Heart right ventricle (tissue), 16 donors: ENCODE results near the gene HCFC1. TPM values are rescaled to one million over a fixed set of nuclear protein-coding genes. Genes with fewer than 3 reads are reported as not detected.

Source experiments
- ATAC-seq, 8 donors: fragments of 200-7000 bp; cut with Tn5 transposase; one replicate each; pipeline ENCODE4 v1.9.1; 2020; ENCODE audit warnings: mild to moderate bottlenecking in 8 of 8, moderate library complexity in 8 of 8, moderate number of reproducible peaks in 1 of 8
- DNase-seq, 2 donors: peaks; one replicate each; pipeline ENCODE4 v3.0.0-alpha.2; 2020
- H3K27ac ChIP-seq, 10 donors: fragments of 200-600 bp; sonication (generic) in 2 of 10; one replicate each; pipeline versions ENCODE4 v1.5.0 to v1.8.0; 2020 to 2022; ENCODE audit warnings: mild to moderate bottlenecking in 3 of 10
- H3K27me3 ChIP-seq, 7 donors: fragments of 200-600 bp; one replicate each; pipeline ENCODE4 v1.8.0; 2021 to 2022; ENCODE audit warnings: mild to moderate bottlenecking in 2 of 7
- H3K36me3 ChIP-seq, 9 donors: fragments of 200-600 bp; sonication (generic) in 1 of 9; one replicate each; pipeline versions ENCODE4 v1.5.0 to v1.8.0; 2020 to 2022; ENCODE audit warnings: mild to moderate bottlenecking in 2 of 9
- H3K4me1 ChIP-seq, 9 donors: fragments of 200-600 bp; sonication (generic) in 1 of 9; one replicate each; pipeline versions ENCODE4 v1.5.0 to v1.8.0; 2020 to 2022; ENCODE audit warnings: mild to moderate bottlenecking in 4 of 9
- H3K4me3 ChIP-seq, 10 donors: fragments of 200-600 bp; sonication (generic) in 2 of 10; one replicate each; pipeline versions ENCODE4 v1.5.0 to v1.8.0; 2020 to 2022; ENCODE audit warnings: mild to moderate bottlenecking in 7 of 10, moderate library complexity in 2 of 10
- H3K9me3 ChIP-seq, 11 donors: fragments of 200-600 bp in 10 of 11; sonication (generic) in 2 of 11; one replicate each; pipeline versions ENCODE4 v1.5.0 to v1.8.0; 2013 to 2022; ENCODE audit warnings: mild to moderate bottlenecking in 2 of 11, control low read depth in 1 of 11, moderate library complexity in 1 of 11
- WGBS, 2 donors: extraction: QIAGEN DNeasy Blood & Tissue Kit; methylation state at CpG; one replicate each; pipeline ENCODE4 v1.1.7; 2013; ENCODE audit warnings: inconsistent platforms in 1 of 2; 5-methylcytosine and 5-hydroxymethylcytosine counted together
- intact Hi-C, 10 donors: fragments of 100-400 bp; cut with DNase I; formaldehyde crosslinking; loops; one replicate each; pipeline versions ENCODE4 v1.11.1 to v1.14.2; 2022
- polyA plus RNA-seq, 2 donors: library from polyadenylated mRNA; stranded (reverse); fragments of 200-250 nt; gene quantifications; one replicate each; pipeline ENCODE4 v1.2.3, GENCODE V29; 2013
- total RNA-seq, 10 donors: library from RNA; stranded (reverse); fragmentation: NEBNext Ultra II Directional in 3 of 10; extraction: Animal tissue kit (Norgen Biotek cat#: 25700) in 3 of 10; gene quantifications; one replicate each; pipeline versions ENCODE4 v1.2.1 to v1.2.4, GENCODE V29; 2021 to 2023
- TF ChIP-seq, protein P1 (sequence below), 9 donors: fragments of 200-600 bp; sonication (generic) in 2 of 9; IDR thresholded peaks; one replicate each; pipeline versions ENCODE4 v1.5.0 to v1.8.0; 2021 to 2022; ENCODE audit warnings: antibody characterized with exemption in 9 of 9, mild to moderate bottlenecking in 5 of 9, moderate library complexity in 1 of 9
- donor health status: Arrhythmogenic right ventricular cardiomyopathy.
- donor health status: ischemic (EF 13 %, LVEDD 7.1; RV severe dilation, severe dysfunction).
- donor health status: healthy with polysubstance abuse.
- donor health status: DM: no; HTN: yes; CAD: no.
- donor health status: DM: no; HTN: no; CAD: no.
- donor health status: ischemic (EF 25% LVEDD 6.9; RV normal size, moderate dysfunction).
- donor health status: ischemic (EF 25% LVEDD 5.7; RV mildly dilated, moderate dysfunction).
- donor health status: healthy.
- donor health status: DM: yes; HTN: yes; CAD: no.
- donor health status: Ischemic cardiomyopathy.
- donor health status: ischemic (EF 35%, LVEDD 5.7; RV mildly dilated, moderate dysfunction).
- donor health status: nonischemic (EF 11% LVEDD 7.7; RV severe dilation, severe dysfunction).
- donor health status: DM: yes; HTN: yes; CAD: no.
- donor health status: PGD.
- donor health status: ischemic (EF 29% LVEDD 5.4; RV normal size, mild dysfunction).
- donor health status: nonischemic (EF 23%, LVEDD 6.1; RV moderate dilation, normal function).

The HCFC1 gene
- total and polyA plus RNA-seq, 12 donors, result 12.3 to 41.6 (median 31.2) TPM

DNA sequence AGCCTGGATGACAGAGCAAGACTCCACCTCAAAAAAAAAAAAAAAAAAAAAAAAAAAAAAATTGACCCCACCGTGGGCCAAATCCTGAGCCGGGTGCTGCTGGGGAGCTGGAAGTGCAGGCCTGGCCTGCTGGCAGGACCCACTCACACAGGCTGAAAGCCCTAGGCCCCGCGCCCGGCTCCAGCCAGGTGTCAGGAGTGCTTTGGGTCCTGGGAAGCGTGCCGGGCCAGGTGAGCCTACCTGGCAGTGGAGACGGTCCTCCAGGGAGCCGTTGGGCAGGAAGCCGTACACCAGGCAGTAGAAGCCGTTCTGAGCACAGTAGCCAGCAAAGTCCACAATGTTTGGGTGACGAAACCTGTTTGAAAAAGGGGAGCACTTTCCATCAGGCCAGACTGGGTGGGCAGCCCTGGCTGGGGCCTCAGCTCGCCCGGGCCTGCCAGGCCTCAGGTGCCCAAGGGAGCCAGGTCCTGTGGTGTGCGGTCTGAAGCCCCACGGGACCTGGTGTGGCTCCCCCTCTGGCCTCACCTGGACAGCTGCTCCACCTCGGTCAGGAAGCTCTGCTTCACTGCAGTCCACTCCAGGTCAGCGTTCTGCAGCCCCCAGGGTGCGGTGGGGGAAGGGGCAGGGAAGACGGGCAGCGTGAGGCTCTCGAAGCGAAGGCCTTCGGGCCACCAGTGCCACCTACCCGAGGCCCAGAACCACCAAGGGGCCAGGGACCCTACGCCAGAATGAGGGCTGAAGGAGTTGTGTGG, 46.3 kb upstream of the HCFC1 start:
- no peaks in the 10 kb centered on the region for H3K9me3 ChIP-seq
- H3K27me3 ChIP-seq, result peaks cover 0 to 59% (median 0%) of the 10 kb centered on the region in 7 donors
- H3K27ac ChIP-seq, result peak overlapping the region in 1 of 10 donors; percentile 91
- peaks cover 0 to 46% (median 0%) of the 10 kb centered on the region in 9 donors for H3K36me3 ChIP-seq
- H3K4me3 ChIP-seq, result peak overlapping the region in 1 of 10 donors; percentile 62
- no peak for DNase-seq
- 89 to 93% methylated on average over 23 to 26 of the region's 26 CpGs for WGBS, 2 donors
- TF ChIP-seq, protein P1, sequence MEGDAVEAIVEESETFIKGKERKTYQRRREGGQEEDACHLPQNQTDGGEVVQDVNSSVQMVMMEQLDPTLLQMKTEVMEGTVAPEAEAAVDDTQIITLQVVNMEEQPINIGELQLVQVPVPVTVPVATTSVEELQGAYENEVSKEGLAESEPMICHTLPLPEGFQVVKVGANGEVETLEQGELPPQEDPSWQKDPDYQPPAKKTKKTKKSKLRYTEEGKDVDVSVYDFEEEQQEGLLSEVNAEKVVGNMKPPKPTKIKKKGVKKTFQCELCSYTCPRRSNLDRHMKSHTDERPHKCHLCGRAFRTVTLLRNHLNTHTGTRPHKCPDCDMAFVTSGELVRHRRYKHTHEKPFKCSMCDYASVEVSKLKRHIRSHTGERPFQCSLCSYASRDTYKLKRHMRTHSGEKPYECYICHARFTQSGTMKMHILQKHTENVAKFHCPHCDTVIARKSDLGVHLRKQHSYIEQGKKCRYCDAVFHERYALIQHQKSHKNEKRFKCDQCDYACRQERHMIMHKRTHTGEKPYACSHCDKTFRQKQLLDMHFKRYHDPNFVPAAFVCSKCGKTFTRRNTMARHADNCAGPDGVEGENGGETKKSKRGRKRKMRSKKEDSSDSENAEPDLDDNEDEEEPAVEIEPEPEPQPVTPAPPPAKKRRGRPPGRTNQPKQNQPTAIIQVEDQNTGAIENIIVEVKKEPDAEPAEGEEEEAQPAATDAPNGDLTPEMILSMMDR (IDR thresholded peaks at IDR 0.05), result no peak
- H3K4me1 ChIP-seq, result peaks cover 0 to 30% (median 9%) of the 10 kb centered on the region in 9 donors
- intact Hi-C loops, result loop anchor here in 1 of 10 donors (5.0 kb wide), 1 partner anchor 34 kb away; no protein-coding TSS in a partner anchor
- no peak for ATAC-seq

DNA sequence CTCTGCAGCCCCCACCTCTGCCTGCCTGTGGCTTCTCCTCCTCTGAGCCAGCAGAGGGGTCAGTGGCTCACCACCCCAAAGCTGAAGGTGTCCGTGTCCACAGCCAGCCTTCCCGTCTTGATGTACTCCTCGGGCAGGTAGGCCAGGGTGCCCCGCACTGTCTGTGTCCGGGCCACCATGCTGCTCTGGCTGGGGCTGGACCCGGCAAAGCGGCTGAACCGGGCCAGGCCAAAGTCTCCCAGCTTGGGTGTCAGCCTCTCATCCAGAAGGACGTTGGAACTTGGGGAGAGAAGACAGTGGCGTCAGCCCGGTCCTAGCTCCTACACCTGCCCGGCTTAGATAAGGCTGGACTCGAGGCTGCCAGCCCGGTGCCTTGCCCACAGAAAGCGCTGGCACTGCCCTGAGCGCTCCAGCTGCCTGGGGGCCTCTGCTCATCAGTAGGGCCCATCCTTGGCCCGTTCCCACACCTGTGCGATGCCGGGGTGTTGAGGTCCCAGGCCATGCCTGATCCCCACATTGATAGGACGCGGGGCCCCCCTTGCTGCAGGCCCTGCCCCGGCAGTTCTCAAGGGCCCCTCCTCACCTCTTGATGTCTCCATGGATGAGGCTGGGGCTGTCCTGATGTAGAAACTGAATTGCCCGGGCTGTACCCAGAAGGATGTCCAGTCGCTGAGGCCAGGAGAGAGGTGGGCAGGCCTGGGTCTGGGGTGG, 44.9 kb upstream of the HCFC1 start:
- DNase-seq (no peak), ATAC-seq (no peak)
- Histone ChIP-seq H3K9me3 (no peaks in the 10 kb centered on the region), H3K27ac (no peak overlapping the region), H3K4me3 (no peak overlapping the region), H3K27me3 (peaks cover 0 to 62% (median 0%) of the 10 kb centered on the region in 7 donors), H3K4me1 (peaks cover 0 to 24% (median 9%) of the 10 kb centered on the region in 9 donors), H3K36me3 (peaks cover 0 to 60% (median 0%) of the 10 kb centered on the region in 9 donors)
- 91 to 92% methylated on average over 21 to 24 of the region's 24 CpGs for WGBS, 2 donors
- TF ChIP-seq, protein P1 (IDR thresholded peaks at IDR 0.05), result no peak
- intact Hi-C loops, result loop anchor here in 1 of 10 donors (5.0 kb wide), 1 partner anchor 36 kb away; no protein-coding TSS in a partner anchor

DNA sequence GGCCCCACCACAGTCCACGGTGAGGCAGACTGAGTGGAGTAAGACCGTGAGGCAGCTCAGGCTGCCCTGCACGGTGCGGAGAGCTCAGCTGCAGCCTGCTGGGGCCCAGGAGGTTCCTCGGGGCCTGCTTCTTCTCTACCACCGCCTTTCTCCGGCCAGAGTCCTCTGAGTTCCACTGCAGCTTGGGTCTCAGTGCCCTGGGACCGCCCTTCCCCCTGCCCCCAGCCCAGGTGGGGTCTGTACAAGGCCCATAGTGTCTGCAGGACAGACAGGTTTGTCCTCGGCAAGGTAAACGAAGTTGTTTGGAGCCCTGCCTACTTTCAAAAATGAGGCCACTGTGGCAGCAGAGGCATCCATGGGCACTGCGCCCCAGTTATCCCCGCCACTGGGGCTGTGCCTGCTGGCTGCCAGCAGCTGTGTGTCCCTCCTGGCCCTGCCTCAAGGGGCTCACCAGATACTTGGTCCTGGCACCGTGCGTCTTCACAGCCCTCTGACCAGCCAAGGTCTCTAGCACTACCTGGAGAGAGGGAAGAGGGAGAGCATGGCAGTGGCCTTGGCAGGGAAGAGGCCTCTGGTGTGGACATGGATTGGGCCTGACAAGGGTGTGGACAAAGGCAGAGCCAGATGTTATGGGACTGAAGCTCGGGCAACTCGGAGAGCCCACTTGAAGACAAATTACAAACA, 44.1 kb upstream of the HCFC1 start:
- H3K9me3 ChIP-seq, result no peaks in the 10 kb centered on the region
- peaks cover 0 to 16% (median 6%) of the 10 kb centered on the region in 9 donors for H3K4me1 ChIP-seq
- no peak overlapping the region for H3K27ac ChIP-seq
- peaks cover 0 to 68% (median 0%) of the 10 kb centered on the region in 9 donors for H3K36me3 ChIP-seq
- TF ChIP-seq, protein P1 (IDR thresholded peaks at IDR 0.05), result no peak
- ATAC-seq (no peak), DNase-seq (no peak)
- peaks cover 0 to 61% (median 0%) of the 10 kb centered on the region in 7 donors for H3K27me3 ChIP-seq
- intact Hi-C loops, result loop anchor here in 1 of 10 donors (5.0 kb wide), 1 partner anchor 37 kb away; no protein-coding TSS in a partner anchor
- no peak overlapping the region for H3K4me3 ChIP-seq
- 80 to 87% methylated on average over 16 of the region's 16 CpGs for WGBS, 2 donors
